H1 (cell line): ENCODE measurements around the gene LRRC45. TPM values are rescaled to one million over a fixed set of nuclear protein-coding genes. Genes with fewer than 3 reads are reported as not detected.

Experiments
- CTCF ChIA-PET: fragments of 300-600 bp; sonication (Branson Sonifier 250); formaldehyde crosslinking; loops from one replicate; lab custom pipeline; 2021; ENCODE audit not compliant: partially characterized antibody; lab: Charles Lee
- POLR2A ChIA-PET: fragments of 300-600 bp; sonication (Branson Sonifier 250); formaldehyde crosslinking; loops from one replicate; lab custom pipeline; 2021; ENCODE audit warnings: inconsistent platforms; ENCODE audit not compliant: partially characterized antibody; lab: Charles Lee
- DNase-seq, 2 experiments: peaks; one replicate each; pipeline versions ENCODE4 v3.0.0 to v3.0.0-alpha.2; 2010 to 2022; ENCODE audit warnings: low spot score in 2 of 2, low read depth in 1 of 2, mixed read lengths in 1 of 2
- FAIRE-seq: peaks from 2 replicates; lab custom pipeline; 2011; peaks lifted over from hg19 to GRCh38; lab: Jason Lieb, UNC
- H2AFZ ChIP-seq: 2 replicates; pipeline ENCODE4 v1.8.1; 2012; ENCODE audit warnings: low read length, inconsistent platforms
- H2AK5ac ChIP-seq: 2 replicates; pipeline ENCODE4 v1.6.1; 2013; ENCODE audit warnings: low read depth, low read length
- H2BK120ac ChIP-seq: replicated peaks from 2 replicates; pipeline ENCODE3; 2013; ENCODE audit warnings: low read depth, low read length, inconsistent platforms
- H2BK12ac ChIP-seq: 2 replicates; pipeline ENCODE4 v1.6.1; 2013; ENCODE audit warnings: low read depth, low read length
- H2BK15ac ChIP-seq: 2 replicates; pipeline ENCODE4 v1.6.1; 2013; ENCODE audit warnings: low read length
- H2BK20ac ChIP-seq: 2 replicates; pipeline ENCODE4 v1.6.1; 2013; ENCODE audit warnings: low read length
- H2BK5ac ChIP-seq: 2 replicates; pipeline ENCODE4 v1.6.1; 2013; ENCODE audit warnings: low read depth, low read length
- H3K14ac ChIP-seq: 2 replicates; pipeline ENCODE4 v1.6.1; 2013; ENCODE audit warnings: inconsistent platforms; ENCODE audit not compliant: insufficient read length
- H3K18ac ChIP-seq: 2 replicates; pipeline ENCODE4 v1.6.1; 2013; ENCODE audit warnings: low read length; ENCODE audit errors: extremely low read depth
- H3K23ac ChIP-seq: 2 replicates; pipeline ENCODE4 v1.6.1; 2013; ENCODE audit warnings: inconsistent platforms; ENCODE audit not compliant: insufficient read length
- H3K23me2 ChIP-seq: 2 replicates; pipeline ENCODE4 v1.6.1; 2013; ENCODE audit warnings: low read depth, low read length
- H3K27ac ChIP-seq: 2 replicates; pipeline ENCODE4 v1.6.1; 2011; ENCODE audit warnings: low read depth, low read length, inconsistent platforms
- H3K27me3 ChIP-seq, 4 experiments: replicated peaks in 1 of 4; 1 replicate in 1 of 4; 2 replicates in 3 of 4; pipeline versions ENCODE4 v1.6.1 to v1.8.1; 2011 to 2013; ENCODE audit warnings: low read length in 3 of 4, mild to moderate bottlenecking in 3 of 4, inconsistent platforms in 2 of 4, mixed read lengths in 2 of 4, moderate library complexity in 1 of 4; ENCODE audit not compliant: control insufficient read depth in 3 of 4, insufficient read depth in 3 of 4; ENCODE audit errors: extremely low read depth in 1 of 4
- H3K36me3 ChIP-seq, 4 experiments: 2 replicates each; pipeline versions ENCODE4 v1.6.1 to v1.8.1; 2011 to 2013; ENCODE audit warnings: mild to moderate bottlenecking in 4 of 4, low read length in 3 of 4, moderate library complexity in 2 of 4, control low read depth in 1 of 4, inconsistent platforms in 1 of 4; ENCODE audit not compliant: insufficient read depth in 4 of 4, control insufficient read depth in 2 of 4
- H3K4ac ChIP-seq: replicated peaks from 2 replicates; pipeline ENCODE3; 2013; ENCODE audit warnings: low read length, low read depth, mixed read lengths, inconsistent platforms; ENCODE audit not compliant: insufficient read length
- H3K4me1 ChIP-seq, 4 experiments: replicated peaks in 1 of 4; 1 replicate in 1 of 4; 2 replicates in 3 of 4; pipeline versions ENCODE4 v1.6.1 to v1.8.1; 2011 to 2013; ENCODE audit warnings: low read length in 3 of 4, inconsistent platforms in 2 of 4, mixed read lengths in 1 of 4; ENCODE audit not compliant: insufficient read depth in 4 of 4, control insufficient read depth in 3 of 4
- H3K4me2 ChIP-seq, 2 experiments: 2 replicates each; pipeline versions ENCODE4 v1.6.1 to v1.8.1; 2011 to 2013; ENCODE audit warnings: low read depth in 2 of 2, low read length in 2 of 2, control low read depth in 1 of 2, inconsistent platforms in 1 of 2, mild to moderate bottlenecking in 1 of 2; ENCODE audit not compliant: insufficient read depth in 1 of 2
- H3K4me3 ChIP-seq, 4 experiments: fragments of 200-600, 300-600 bp in 1 of 4; sonication (generic), shearing (Covaris generic), sonication (Bioruptor Twin) in 1 of 4; 2 replicates each; pipeline versions ENCODE4 v1.5.1 to v1.8.1; 2011 to 2016; ENCODE audit warnings: low read length in 4 of 4, low read depth in 3 of 4, control low read depth in 2 of 4, inconsistent platforms in 2 of 4, mild to moderate bottlenecking in 2 of 4, mixed read lengths in 1 of 4, moderate library complexity in 1 of 4; ENCODE audit not compliant: insufficient read depth in 2 of 4; ENCODE audit errors: extremely low read depth in 1 of 4
- H3K56ac ChIP-seq: replicated peaks from 2 replicates; pipeline ENCODE3; 2013; ENCODE audit warnings: low read depth, mild to moderate bottlenecking, mixed read lengths, low read length, inconsistent platforms; ENCODE audit not compliant: insufficient read length
- H3K79me1 ChIP-seq: 2 replicates; pipeline ENCODE4 v1.6.1; 2013; ENCODE audit warnings: low read depth, low read length, control low read depth
- H3K79me2 ChIP-seq, 2 experiments: 2 replicates each; pipeline versions ENCODE4 v1.6.1 to v1.8.1; 2012 to 2013; ENCODE audit warnings: low read length in 2 of 2, mild to moderate bottlenecking in 2 of 2, inconsistent platforms in 1 of 2; ENCODE audit not compliant: insufficient read depth in 2 of 2, control insufficient read depth in 1 of 2
- H3K9ac ChIP-seq, 4 experiments: replicated peaks in 1 of 4; 1 replicate in 1 of 4; 2 replicates in 3 of 4; pipeline versions ENCODE4 v1.6.1 to v1.8.1; 2011 to 2013; ENCODE audit warnings: low read depth in 3 of 4, low read length in 3 of 4, control low read depth in 2 of 4, mild to moderate bottlenecking in 2 of 4, moderate library complexity in 2 of 4, inconsistent platforms in 1 of 4; ENCODE audit errors: extremely low read depth in 1 of 4
- H3K9me3 ChIP-seq, 2 experiments: 2 replicates each; pipeline versions ENCODE4 v1.6.1 to v1.8.1; 2012 to 2013; ENCODE audit warnings: mild to moderate bottlenecking in 2 of 2, moderate library complexity in 2 of 2, control low read depth in 1 of 2, inconsistent platforms in 1 of 2, low read depth in 1 of 2, low read length in 1 of 2, mixed read lengths in 1 of 2; ENCODE audit not compliant: insufficient read depth in 2 of 2
- H4K20me1 ChIP-seq, 2 experiments: replicated peaks in 1 of 2; 2 replicates each; pipeline versions ENCODE3 to v1.8.1; 2011 to 2013; ENCODE audit warnings: inconsistent platforms in 2 of 2, low read length in 2 of 2, mild to moderate bottlenecking in 1 of 2; ENCODE audit not compliant: insufficient read depth in 2 of 2, control insufficient read depth in 1 of 2
- H4K5ac ChIP-seq: 2 replicates; pipeline ENCODE4 v1.6.1; 2013; ENCODE audit warnings: low read length, low read depth, mixed read lengths, inconsistent platforms; ENCODE audit not compliant: insufficient read length
- H4K8ac ChIP-seq: 2 replicates; pipeline ENCODE4 v1.8.0; 2013; ENCODE audit warnings: mild to moderate bottlenecking, moderate library complexity, low read length, inconsistent platforms; ENCODE audit not compliant: insufficient read depth; ENCODE audit errors: extremely low read depth
- H4K91ac ChIP-seq: replicated peaks from 2 replicates; pipeline ENCODE3; 2013; ENCODE audit warnings: low read length, mixed read lengths, inconsistent platforms; ENCODE audit not compliant: insufficient read length
- GABPA ChIP-seq: IDR thresholded peaks from 2 replicates; pipeline ENCODE4 v1.6.1; 2011; ENCODE audit warnings: mild to moderate bottlenecking, low read length, moderate library complexity, borderline replicate concordance; ENCODE audit not compliant: insufficient read depth
- RNF2 ChIP-seq: fragments of 200-900, 300-1000 bp; sonication (generic); IDR thresholded peaks from 2 replicates; pipeline ENCODE4 v1.7.1; 2016; ENCODE audit warnings: borderline replicate concordance, low read depth, mild to moderate bottlenecking, antibody characterized with exemption, low read length; ENCODE audit not compliant: poor library complexity, severe bottlenecking; ENCODE audit errors: missing control alignments
- SIX5 ChIP-seq: IDR thresholded peaks from 2 replicates; pipeline ENCODE4 v1.6.1; 2011; ENCODE audit warnings: mild to moderate bottlenecking, low read depth, low read length
- WGBS, 2 experiments: shearing (Covaris generic) in 1 of 2; methylation state at CpG; one replicate each; pipeline versions ENCODE4 v1.1.6 to v1.1.7; 2013 to 2015; ENCODE audit warnings: low lambda C conversion rate in 2 of 2, mixed read lengths in 2 of 2, inconsistent platforms in 1 of 2, low coverage in 1 of 2, missing lambda C conversion rate in 1 of 2; ENCODE audit not compliant: insufficient replicate concordance in 2 of 2, insufficient coverage in 1 of 2, insufficient read length in 1 of 2; ENCODE audit errors: extremely low coverage in 1 of 2, missing lambda C conversion rate in 1 of 2; 5-methylcytosine and 5-hydroxymethylcytosine counted together
- polyA plus RNA-seq, 7 experiments: library from polyadenylated mRNA; depleted of rRNA in 3 of 7; stranded (reverse) in 5 of 7; unstranded in 2 of 7; fragments of >200 nt in 5 of 7; fragments of 200-250 nt in 2 of 7; gene quantifications; 1 replicate in 5 of 7; 2 replicates in 1 of 7; 4 replicates in 1 of 7; pipeline versions ENCODE4 v1.2.1 to v1.2.3, GENCODE V29; 2011 to 2013; ENCODE audit warnings: missing spikeins in 2 of 7, mixed read lengths in 2 of 7
- total RNA-seq: library from RNA; stranded (reverse); fragmentation: NEBNext Ultra II Directional; extraction: Animal tissue kit (Norgen Biotek cat#: 25700); gene quantifications from 2 replicates; pipeline ENCODE4 v1.2.1, GENCODE V29; 2021

Gene LRRC45
- total and polyA plus RNA-seq, 2 of the 8 experiments (the other 6 are each of a cell fraction or from before 2014, with no cell fraction given) = 11.5 to 29.0 TPM

GRCh38 chr17:82012640-82013295 is 10.3 kb upstream of the LRRC45 start:
- Histone ChIP-seq H3K9me3 (no peaks in the 10 kb centered on the region), H2BK15ac (no peak overlapping the region), H3K4ac (no peak overlapping the region), H4K20me1 (peaks cover 3 to 7% of the 10 kb centered on the region in 2 experiments), H3K4me3 (no peak overlapping the region), H3K14ac (no peak overlapping the region), H2AFZ (no peak overlapping the region), H3K18ac (no peak overlapping the region), H3K79me1 (no peaks in the 10 kb centered on the region; the same call in 1 of the 2 replicates), H3K23ac (no peak overlapping the region), H3K23me2 (no peaks in the 10 kb centered on the region), H3K56ac (no peak overlapping the region), H3K36me3 (no peaks in the 10 kb centered on the region; a peak in 2 of 8 replicates), H3K79me2 (no peaks in the 10 kb centered on the region), H4K5ac (no peak overlapping the region), H3K9ac (no peak overlapping the region), H3K4me1 (peaks cover 0 to 1% (median 0%) of the 10 kb centered on the region in 4 experiments; a peak in 1 of 7 replicates), H2BK12ac (no peak overlapping the region), H4K8ac (no peak overlapping the region), H2BK5ac (no peak overlapping the region)
- 94% methylated on average over 12 of the region's 19 CpGs; no CpG with 5 or more reads in 1 of the 2 experiments for WGBS, 2 experiments
- no peak for FAIRE-seq
- no peak for DNase-seq
- CTCF ChIA-PET = interaction anchor here (0.9 to 1.8 kb wide), 5 partner anchors 8 to 53 kb away, joined by 3 to 7 read pairs (median 5); no protein-coding TSS in a partner anchor
- TF ChIP-seq RNF2 (no peak), GABPA (no peak), SIX5 (no peak)
- TF ChIP-seq, all 59 proteins: peak for 0
- H2BK20ac ChIP-seq = no peak overlapping the region
- no peaks in the 10 kb centered on the region for H3K27me3 ChIP-seq
- H3K27ac ChIP-seq = no peak overlapping the region
- no peak overlapping the region for H2BK120ac ChIP-seq
- no peak overlapping the region for H4K91ac ChIP-seq
- POLR2A ChIA-PET = interaction anchor here (0.8 to 1.7 kb wide), 5 partner anchors 8 to 308 kb away, joined by 3 to 4 read pairs (median 3); partner anchors contain the start of gene CENPX
- H2AK5ac ChIP-seq = no peak overlapping the region
- no peak overlapping the region for H3K4me2 ChIP-seq
